Measurements from ENCODE around the gene PEF1.

The PEF1 gene

DNA sequence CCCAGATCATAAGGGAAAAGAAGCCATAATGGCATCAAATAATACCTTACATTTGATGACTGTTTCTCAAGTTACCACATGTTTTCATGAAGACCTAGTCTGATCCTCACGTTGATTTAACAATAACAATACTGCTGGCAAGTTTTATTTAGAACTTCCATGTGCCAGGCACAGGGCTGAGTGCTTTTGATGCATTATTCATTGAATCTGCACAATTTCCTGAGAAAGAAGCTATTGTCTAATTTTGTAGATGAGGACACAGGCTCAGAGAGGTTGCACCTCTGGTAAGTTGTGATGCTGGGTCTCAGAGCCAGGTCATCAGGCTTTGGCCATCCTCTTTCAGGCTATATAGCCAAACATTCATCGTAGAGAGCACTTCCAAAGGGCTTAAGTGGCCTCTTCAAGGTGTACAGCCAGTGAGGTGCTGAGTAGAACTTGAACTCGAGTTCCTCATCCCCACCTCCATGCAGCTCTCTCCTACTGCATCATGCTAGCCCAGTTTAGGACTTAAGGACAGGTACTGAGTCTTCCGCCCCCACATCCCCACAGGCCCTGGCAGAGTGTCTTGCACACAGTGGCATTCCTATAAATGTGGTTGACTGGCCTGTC lies 8.3 kb upstream of the PEF1 start:
- no peak for DNase-seq

GRCh38 chr1:31651766-31652165 lies 7.1 kb upstream of the PEF1 start:
- DNase-seq, result no peak

- DNase-seq, result no peak
These were observed 6.4 kb upstream of the PEF1 start for GRCh38 chr1:31651089-31651420.

- DNase-seq, result no peak
These were observed 5.7 kb upstream of the PEF1 start for GRCh38 chr1:31650161-31651088.

- no peak for DNase-seq
These were observed 4.1 kb upstream of the PEF1 start for GRCh38 chr1:31648641-31649357.

DNA sequence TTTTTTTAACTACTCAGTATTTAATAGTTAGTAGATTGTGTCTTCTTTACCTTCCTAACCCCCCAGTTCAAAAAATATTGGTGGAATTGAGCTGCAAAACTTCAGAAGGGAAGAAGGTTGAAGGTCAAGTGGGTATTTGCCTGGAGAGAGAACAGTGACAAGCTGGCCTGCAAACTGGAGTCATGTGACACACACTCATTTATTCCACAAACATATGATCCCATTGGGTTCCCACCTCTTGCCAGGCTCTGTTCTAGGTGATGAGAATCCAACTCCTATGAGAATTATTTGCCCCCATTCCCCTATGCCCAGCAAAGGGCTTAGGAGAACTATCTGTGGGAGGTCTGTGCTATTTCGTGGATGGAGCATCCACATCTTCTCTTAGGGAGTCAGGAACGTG lies 3.5 kb upstream of the PEF1 start:
- no peak for DNase-seq

DNA sequence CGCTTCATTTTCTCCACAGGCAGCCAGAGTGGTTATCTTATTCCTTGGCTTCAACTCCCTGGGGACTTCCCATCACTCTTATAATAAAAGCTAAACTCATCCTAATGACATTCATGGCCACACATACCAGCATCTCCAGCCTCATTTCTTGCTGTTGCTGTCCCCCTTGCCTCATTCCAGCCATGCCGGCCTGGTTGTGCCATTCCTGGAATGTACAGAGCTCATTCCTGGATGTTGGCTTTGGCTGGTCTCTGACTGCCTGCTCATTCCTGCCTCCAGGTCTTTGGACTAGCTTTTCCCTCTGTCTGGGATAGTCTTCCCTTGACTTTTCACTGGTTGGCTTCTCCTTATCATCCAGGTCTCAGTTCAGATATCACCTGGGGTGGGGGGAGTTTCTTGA lies 2.4 kb upstream of the PEF1 start:
- peak; percentile 83 for DNase-seq

DNA sequence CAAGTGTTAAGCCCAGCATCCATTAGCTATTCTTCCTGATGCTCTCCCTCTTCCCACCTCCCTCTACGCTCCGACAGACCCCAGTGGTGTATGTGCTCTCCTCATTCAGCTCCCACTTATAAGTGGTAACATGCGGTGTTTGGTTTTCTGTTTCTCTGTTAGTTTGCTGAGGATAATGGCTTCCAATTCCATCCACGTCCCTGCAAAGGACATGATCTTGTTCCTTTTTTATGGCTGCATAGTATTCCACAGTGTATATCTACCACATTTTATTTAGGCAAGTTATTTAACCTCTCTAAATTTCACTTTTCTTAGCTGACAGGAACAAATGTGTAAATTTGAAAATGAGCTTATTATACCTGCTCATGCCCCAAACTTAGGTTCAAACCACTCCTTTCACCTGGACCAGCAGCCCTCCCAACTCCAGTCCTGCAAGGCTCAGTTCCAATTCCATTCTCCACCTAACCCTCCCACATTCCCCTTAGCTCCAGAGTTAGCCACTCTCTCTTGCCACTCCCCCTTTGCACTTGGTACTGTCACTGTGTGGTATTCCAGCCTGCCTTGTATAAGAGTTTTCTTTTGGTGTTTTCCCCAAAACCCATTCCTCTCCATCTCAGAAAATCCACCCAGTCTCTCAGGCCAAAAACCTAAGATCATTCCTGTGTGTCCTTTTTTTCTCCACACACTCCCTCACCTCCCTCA lies 1.7 kb upstream of the PEF1 start:
- no peak for DNase-seq

- no peak for DNase-seq
These were observed 545 bp upstream of the PEF1 start for GRCh38 chr1:31645274-31645568.

GRCh38 chr1:31643976-31644559 lies 608 bp downstream of the PEF1 start:
- DNase-seq, result no peak

DNA sequence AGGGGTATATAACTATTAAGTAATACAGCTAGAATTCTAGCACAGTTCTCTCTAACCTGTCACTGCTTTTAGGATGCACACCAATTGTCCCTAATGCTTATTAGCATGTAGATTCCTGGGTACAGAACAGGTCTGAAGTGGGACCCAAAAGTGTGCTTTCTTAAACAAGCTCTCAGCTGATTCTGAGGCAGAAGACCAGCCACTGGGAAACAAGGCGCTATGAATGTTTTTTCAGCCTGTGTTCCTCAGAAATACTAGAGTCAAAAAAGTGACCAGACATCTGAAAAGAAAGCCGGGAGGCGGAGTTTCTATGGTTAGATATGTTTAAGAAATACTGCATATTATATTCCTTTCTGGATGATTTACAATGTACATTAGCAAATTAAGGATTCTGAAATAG lies 1.8 kb downstream of the PEF1 start:
- DNase-seq, result no peak

DNA sequence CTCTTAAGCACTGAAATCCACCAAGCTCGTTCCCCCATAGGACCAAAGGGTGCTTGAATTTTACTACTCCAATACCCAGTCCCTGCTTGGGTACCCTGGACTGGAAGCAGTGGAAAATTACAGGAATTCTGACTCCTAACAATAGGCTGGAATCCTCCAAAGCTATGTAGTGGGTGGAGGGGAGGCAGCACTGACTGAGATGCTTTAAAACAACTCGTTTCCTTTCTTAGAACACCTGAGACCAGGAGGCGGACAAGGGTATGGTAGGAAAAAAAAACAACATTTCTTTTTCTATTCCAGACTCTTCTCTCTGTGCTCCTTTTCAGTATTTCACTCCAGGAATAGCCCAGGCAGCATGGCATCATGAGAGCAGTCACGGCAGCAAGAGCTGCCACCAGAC lies 2.3 kb downstream of the PEF1 start:
- DNase-seq, result no peak

- DNase-seq, result no peak
These were observed 3.7 kb downstream of the PEF1 start for GRCh38 chr1:31640964-31641363.

DNA sequence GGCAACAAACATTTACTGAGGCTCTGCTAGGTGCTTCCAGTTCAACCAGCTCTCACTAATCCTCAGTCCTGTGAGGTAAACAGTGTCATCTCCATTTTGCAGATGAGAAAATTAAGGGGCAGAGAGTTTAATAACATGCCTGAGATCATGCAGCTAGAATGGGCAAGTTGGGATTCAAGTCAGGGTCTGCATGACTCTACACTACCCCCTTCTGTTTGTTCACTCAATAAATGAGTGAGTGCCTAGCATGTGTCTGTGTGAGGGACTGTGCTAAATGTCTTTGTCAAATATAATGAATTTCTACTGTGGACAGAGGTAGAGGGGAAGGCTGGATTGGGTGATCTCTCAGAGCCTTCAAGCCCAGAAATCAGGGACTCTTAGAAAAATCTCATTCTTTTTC lies 4.5 kb downstream of the PEF1 start:
- DNase-seq, result no peak

DNA sequence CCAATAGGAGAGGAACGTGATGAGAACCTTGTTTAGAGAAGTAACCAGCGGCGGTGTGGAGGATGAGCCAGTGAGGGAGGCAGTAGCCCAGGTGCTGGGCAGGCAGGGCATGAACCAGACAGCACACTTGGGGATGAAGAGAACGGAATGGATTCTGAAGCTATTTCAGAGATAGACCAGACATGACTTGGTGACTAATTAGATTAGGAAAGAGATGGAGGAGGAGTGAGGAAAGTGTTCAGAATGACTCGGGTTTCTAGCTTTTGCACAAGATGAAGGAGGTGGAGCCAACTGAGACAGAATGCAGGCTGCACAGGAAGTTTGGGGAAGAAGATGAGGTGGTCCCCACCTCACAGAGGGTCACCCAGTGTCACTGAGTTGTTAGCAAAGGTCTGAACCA lies 5.1 kb downstream of the PEF1 start:
- DNase-seq, result peak; percentile 62

- DNase-seq, result no peak
These were observed 6.6 kb downstream of the PEF1 start for GRCh38 chr1:31637915-31638673.

GRCh38 chr1:31633117-31633516 lies 11.6 kb downstream of the PEF1 start:
- peak; percentile 16 for DNase-seq

DNA sequence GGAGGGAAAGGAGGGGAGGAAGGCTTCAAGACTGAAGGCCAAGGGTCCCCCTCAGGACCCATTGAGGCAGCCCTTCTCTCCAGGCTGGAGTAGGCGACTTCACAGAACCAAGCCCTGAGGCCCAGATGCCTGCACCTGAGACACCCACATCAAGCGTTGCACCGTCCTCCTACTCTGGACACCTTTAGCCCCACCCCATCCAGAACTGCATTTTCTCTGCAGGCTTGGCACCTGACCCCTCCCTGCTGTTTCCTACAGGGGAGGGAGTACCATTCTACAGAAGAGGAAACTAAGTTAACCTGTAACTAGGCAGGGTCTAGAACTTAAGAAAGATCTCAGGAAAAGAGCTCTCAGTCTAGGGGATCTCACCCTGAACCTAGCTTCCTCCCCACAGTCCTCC lies 12.0 kb downstream of the PEF1 start:
- DNase-seq, result no peak

GRCh38 chr1:31628931-31629556 lies 15.6 kb downstream of the PEF1 start:
- no peak for DNase-seq

DNA sequence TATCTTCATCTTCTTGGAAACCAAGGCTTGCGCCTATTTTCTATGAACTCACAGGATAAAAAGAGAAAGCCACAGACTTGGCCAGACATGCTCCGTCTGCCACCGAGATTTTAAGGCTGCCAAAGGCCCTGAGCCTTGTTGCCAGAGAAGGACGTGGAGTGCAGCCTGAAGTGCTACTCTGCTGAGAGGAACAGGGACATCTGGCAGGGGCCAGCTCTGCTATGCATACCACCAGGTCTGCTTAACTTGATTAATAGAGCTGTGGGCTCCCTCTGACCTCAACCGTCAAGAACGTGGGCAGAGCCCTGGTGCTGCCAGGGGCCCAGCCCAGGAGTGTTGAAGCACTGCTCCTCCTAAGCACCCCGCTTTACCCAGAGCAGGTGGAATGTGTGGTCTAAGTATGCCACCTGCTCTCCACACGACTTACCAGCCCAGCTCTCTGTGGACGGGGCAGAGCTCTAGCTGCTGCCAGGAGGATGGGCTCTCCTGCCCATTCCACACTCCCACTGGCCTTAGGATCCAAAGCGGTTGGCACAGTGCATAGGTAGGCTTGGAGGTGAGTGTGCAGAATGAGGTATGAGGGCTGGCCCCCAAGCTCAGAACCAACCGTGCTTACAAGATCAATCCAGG lies 16.6 kb downstream of the PEF1 start:
- no peak for DNase-seq

- no peak for DNase-seq
These were observed 17.3 kb downstream of the PEF1 start for GRCh38 chr1:31627301-31627929.

All from fibroblast of skin of right biceps (primary cell).